ENCODE measurements around the gene STAB1.
A peak's percentile ranks its signal among the peaks of the same experiment; 100 is the strongest.
"Not testable (repeated sequence)": the region's sequence is repeated elsewhere in the genome, so short reads cannot be mapped to it uniquely, and the experiment has no call there.

Gene STAB1

DNA sequence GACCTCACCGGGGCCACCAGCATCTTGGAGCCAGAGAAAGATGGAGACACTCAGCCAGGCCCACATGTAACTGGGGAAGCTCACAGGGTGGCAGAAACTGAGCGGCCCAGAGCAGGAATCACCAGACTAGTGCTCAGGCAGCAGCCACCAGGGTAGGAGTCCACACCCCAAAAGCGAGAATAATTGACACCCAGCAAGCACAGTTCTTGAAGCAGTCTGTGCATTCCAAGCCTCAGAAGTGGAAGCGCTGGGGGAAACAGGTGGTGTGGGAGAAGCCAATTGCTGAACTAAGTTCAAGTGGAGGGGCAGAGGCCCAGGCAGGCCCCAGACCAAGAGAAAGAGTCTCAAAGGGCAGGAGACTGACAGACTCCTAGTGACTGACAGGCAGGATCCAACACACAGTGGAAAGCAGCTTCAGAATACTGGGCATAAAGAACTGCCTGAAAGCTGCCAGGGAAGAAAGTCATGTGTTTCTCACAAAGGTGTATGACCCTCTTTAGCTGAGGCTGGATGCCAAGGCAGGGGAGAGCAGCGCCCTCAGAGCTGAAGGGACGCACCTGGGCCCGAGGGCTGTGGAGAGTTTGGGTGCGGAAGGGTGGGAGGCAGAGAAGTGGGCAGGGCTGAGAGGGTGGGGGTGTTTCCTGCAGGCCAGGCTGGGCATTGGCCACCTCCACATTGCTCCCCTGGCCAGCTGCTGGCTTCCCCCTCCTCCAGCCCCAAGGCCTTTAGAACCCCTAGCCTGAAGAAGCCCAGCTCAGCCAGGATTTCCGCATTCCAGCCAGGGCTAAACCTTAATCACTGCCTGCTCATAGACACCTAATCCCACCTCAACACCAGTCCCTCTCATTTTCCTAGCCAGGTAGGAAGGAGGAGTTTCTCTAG is 30.8 kb downstream of the STAB1 start:
- no peak for DNase-seq

DNA sequence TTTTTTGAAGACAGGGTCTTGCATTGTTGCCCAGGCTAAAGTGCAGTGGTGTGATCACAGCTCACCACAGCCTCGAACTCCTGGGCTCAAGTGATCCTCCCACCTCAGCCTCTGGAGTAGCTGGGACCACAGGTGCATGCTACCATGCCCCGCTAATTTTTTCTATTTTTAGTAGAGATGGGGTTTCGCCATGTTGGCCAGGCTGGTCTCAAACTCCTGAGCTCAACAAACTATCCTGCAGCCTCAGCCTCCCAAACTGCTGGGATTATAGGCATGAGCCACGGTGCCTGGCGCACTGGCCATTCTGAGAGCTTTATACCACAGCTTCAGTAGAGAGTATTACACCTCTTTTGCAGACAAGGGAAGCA is 31.5 kb downstream of the STAB1 start:
- not testable (repeated sequence) for DNase-seq

DNA sequence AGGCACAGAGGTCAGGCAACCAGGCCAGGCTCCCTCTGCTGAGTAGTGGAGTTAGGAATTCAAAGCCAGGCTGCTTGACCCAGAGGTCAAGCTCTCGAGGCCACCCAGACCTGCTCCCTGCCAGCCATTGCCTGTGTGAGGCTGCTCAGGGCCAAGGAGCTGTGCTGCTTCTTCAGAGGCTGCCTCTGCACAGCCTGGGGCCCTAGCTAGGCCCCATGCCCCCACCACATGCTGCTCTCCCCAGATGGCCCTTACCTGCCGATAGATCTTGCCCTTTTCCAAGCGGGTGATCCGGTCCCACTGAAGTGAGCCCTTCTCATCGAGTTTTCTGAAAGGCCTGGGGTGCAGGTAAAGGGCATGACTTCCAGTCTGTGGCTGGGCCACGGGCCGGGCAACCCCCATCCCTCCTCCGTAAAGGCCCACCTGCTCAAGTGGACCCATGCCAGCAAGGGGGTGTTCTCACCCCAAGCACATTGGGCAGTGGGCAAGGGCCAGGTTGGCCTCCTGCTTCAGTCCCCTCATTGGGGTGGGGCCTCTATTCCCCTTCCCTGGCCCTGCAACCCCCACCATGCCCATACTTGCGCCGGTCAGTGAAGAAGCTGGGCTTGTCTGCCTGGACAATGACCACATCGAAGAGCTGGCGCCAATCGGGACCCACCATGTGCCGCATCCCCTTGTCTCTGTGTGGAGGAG is 32.0 kb downstream of the STAB1 start:
- DNase-seq: no peak

DNA sequence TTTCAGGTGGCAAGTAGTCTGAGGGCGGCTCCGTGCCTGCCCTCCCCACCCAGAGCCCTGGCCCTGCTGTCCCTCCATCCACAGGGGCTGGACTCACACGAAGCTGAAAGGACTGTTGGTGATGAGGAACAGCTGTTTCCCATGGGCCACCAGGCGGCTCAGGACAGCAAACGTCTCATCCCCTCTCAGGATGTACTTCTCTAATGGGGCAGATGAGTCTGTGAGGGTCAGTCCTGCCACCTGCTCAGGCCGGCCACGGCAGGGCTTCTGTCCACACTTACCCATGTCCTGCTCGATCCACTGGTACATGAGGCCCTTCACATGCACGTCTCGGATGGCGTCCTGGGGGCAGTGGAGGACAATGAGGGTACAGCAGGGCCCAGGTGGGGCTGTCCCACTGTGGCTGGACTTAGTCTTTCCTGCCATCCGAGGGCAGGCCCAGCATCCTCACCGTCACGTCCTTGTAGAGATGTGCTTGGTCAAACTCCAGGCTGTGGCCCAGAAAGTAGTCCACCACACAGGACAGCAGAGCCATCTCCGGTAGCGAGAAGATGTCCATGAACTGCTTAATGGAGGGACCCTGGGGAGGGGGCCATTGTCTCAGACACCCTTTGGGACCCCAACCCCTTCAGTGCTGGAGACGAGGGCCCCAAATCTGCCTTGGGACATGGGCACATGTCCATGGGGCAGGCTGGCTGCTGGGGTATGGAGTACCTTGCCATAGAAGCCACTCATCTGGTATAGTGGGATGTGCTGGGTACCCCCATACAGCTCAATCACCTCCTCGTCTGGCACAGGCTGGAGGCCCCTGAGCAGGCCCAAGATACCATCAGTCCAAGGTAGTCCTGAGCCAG is 32.8 kb downstream of the STAB1 start:
- DNase-seq: no peak

DNA sequence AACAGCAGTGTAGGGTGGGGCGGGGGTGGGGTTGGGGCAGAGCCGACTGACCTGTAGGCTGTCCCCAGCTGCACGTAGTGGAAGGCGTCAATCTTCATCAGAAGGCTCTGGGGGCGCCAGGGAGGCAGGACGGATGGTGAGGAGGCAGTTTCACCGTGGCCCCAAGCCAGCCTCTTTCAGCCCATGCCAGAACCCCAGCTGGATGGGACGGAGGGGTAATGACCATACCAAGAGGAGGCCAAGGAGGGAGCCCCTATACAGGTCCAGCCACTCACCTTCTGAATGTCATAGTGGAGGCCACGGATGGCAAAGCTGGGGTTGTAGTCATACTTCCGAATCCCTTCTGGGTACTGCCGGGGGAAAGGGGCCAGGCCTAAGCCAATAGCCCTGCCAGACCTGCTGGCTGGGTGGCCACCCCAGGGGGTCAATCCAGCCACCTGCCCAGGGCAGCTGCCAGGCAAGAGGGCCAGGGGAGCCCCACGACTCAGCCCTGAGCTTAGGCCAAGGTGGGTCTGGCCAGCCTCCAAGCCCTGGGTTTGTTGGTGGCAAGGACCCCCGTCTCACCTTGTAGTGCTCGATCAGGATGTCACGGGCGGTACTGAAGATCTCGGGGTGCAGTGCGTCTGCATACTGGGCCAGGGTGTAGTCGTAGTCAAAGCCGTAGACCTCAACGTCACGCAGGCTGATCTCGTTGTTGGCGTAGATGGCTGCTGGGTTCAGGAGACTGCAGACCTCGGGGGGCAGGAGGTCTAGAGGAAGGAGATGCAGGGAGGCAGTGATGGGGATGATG is 33.6 kb downstream of the STAB1 start:
- no peak for DNase-seq

DNA sequence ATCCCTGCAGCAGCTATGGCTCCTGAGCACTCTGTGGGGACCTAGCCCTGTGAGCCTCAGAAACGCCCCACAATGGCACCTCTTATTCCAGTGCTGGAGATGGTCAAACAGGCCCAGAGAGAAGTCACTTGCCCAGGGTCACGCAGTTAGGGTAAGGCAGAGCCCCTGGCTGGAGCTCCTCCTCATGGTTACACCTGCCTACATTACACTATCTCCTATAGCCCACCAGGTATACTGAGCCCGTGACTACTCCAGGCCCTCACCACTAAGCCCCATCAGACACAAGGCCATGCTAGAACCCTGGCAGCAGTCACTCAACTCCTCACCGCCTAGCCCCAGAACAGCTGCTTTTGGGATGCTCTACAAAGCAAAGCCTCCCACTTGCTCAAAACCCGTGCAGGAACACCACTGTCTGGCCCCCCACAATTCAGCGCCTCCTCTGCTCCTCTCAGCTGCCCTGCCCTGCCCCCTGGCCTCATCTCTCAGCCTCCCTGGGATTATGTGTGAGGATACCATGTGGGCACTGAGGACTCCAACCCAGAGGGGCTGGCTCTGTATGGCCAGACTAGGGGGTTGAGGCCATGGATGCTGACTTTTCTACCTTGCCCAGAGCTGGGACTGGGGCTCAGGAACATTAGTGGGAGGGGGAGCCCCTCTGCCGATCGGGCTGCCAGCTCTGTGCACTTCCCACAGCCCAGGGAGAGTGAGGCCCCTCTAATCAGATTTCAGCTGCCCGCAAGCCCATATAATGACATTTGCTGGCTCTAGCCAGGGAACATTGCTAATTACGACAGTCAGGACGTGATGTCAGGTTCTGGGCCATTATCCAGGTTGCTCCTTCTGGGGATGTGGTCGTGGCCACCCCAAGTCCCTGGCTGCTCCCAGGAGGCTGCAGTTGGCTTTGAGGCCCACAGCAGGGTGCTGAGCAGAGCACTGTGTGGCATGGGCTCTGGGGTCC is 34.5 kb downstream of the STAB1 start:
- DNase-seq: no peak

DNA sequence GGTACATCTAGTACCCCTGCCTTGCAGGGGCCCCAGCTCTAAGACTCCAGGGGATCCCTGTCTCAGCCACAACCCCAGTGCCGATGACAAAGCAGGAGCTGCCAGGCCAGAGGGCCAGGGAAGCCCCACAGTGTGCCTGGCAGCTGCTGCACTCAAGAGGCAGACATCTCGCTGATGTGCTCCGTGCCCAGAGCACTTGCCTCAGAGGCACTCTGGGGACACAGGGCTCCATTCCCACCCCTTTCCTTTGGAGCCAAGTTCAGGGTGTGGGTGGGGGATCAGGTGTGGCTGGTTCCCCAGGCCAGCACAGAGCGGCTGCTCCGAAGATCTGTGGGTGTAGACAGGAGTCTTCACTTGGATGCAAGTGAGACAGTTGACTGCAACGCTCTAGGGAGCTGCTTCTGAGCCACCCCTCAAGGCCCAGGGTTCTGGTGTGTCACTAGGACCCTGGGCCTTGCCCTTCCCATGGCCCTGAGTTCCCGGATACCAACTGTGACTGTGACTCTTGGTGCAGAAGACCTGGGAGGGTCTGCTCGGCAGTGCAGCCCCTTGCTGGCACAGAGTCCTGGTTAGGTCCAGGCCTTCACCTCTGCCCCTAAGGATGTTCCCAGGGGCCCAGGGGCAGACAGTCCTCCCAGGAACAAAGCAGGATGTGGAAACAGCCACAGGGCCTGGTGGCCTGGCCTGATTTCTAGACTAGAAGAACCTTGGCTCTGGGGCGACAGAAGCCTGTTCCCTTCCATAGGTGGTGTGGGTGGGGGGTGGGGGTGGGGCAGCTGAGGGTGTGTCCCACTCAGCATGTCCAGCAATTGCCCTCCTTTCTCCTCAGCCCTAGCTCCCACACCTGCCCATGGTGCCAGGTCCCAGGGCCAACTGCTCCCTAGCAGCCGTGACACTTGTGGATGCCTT is 36.0 kb downstream of the STAB1 start:
- no peak for DNase-seq

DNA sequence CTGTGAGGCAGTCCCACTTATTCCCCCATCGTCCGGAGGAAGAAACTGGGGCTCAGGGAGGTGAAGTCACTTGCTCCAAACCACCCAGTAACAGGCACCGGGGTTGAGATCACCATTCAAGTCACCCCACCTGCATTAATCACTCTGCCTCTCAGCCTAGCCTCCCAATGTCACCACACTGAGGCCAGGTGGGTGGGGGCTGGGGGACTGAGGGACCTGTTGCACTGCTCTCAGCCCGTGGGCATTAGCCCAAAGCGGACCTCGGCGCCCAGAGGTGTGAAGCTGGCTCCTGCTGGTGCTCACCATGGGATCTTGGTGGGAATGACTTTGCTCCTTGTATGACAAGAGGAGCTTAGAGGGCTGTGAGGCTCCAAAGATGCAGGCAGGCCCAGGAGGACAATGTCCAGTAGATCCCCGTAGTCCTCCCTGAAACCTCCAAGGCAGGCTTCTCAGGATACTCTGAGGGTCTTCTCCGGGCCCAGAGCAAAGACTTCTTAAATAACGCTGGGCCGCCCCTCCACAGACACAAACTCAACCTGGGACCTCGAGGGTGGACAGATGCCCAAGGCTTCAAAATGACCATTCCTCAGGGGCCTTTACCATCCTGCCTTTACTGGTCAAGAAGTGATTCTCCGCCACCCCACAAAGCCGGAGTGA is 36.9 kb downstream of the STAB1 start:
- no peak for DNase-seq

DNA sequence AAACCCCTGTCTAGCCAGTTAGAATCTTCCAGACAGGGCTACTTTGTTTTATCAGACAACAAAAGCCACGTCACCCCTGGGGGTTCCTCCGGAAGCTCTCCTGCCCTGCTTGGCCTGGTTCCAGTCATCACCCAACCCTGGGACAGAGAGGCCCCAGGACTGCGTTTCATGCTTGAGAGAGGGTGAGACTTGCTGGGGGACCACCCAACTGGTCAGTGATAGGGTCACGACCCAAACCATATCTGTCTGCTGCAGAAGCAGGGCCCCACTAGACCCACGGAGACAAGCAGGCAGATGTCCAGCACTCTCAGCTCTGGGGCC is 37.3 kb downstream of the STAB1 start:
- DNase-seq: peak; percentile 37

DNA sequence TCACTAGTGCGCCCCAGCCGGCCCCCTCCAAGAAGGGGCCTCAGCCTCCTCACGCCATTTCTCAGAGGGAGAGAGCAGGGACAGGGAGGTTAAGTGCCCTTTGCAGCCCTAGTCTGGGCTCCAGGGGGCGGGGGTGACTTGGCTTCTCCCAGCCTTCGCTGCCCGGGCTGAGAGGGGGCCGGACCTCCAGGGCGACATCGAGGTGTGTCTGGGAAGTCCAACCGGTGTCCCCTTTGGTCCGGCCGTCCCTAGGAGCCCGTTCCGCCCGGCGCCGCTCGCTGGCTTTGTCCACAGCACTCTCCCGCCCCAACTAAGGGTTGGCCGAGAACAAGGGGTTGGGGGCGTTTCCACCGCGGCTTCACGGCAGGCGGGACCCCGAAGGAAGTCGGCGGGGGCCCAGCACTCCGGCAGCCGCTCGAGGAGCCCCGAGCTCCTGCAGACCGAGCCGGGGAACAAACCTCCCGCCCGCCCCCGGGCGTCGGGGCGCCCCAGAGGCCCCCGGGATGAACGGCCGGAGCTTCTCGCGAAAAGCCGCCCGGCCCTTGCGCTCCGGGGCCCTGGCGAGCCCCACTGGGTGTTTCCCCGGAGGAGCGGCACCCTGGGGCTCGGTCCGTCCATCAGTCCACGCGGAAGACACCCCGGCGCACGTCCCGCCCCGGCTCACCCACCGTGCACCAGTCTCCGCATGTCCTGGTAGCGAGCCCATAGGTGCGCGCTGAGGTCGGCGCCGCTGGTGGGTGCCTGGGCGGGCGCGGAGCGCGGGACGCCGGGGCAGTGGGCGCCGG is 37.9 kb downstream of the STAB1 start:
- no peak for DNase-seq

DNA sequence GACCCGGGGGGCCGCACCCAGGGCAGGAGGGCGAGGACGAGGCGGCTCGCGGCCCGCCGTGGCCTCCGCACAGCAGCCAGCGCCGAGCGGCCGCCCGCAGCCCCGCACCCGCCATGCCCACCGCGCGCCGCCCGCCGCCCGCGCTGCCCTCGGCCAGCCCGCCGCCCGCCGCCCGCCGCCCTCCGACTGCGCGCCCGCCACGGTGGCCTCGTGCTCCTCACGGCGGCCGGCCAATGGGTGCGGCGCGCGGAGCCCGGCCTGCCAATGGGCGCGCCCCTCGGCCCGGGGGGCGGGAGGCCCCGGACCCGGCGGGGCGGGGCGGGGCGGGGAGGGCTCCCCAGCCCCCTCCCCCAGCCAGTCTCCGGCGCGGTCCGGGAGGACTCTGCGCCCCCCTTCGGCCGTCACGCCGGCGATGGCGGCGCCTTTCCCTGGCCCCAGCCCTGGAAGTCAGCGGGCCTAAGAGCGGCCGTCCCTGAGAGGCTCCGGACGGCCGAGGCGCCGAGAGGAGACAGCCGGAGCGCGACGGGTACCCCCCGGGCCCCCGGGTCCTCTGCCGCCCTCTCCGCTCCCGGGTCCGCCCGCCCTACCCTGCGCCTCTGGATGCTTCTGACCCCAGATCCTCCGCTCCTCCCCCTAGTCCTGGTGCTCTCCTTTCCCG is 38.6 kb downstream of the STAB1 start, which contains the start of gene NT5DC2:
Gene NT5DC2 (minus strand): TSS at position 235 of the 658 bp plus-strand sequence. CDS start 120 bp downstream, at position 115.
- peak; percentile 59 for DNase-seq

DNA sequence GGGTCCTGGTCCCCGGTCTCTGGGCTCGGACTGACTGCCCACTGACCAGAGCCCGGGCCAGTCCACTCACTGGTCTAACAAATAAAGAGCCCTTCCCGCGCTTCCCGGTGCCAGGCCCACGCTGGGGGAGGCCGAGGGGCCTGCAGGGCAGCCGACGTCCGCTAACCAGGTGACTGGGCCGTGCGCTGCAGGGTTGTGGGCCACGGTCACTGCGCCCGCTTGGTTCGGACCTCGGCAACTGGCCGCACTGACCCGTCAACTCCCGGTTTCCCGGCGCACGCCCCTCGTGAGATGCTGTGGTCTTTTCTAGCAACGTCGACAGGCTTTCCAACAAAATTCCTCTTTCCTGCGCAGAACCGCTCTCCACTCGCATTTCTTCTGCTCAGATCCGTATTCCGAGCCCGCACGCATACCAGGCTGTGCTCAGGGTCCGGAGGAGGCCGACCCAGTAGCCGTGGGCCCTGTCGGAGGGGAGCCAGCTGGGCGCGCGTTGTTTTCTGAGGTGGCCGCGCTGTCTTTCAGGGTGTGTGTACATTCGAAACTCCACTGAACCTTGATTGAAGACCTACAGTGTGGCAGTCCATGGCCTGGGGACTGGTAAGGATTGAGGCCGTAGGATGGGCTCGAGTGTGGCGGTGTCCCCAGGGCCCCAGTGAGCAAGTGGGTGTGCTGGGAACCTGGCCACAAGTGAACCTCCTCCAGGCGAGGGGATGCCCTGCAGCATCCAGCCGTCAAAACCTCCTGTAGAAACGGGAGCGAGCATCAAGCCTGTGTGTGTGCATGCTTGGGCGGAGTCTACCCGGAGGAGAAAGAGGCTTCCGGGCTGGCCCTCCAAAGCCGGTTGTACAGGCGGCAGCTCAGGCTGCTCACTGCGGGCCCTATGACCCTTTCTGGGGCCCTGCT is 39.4 kb downstream of the STAB1 start:
- no peak for DNase-seq

DNA sequence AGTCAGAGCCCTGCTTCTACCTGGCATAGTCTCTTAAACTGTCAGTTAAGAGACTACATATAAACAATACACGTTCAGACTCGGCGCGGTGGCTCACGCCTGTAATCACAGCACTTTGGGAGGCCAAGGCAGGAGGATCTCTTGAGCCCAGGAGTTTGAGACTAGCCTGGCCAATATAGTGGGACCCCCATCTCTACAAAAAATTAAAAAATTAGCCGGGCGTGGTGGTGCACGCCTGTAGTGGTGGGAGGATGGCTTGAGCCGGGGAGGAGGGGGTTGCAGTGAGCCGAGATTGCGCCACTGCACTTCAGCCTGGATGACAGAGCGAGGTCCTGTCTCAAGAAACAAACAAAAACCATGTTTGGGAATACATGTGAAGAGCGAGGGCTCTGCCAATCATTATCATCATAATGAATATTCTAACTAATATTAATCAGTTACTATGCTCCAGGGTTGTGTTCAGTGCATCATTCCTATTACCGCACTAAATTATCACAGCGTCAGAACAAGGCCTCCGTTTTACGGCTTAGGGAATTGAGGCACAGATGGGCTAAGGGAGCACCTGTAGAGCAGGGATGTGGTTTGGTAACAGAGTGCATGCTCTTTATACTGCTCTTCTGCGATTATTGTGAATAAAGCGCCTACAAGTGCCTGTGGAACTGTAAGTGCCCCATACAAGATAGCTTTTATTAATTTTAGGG is 40.4 kb downstream of the STAB1 start:
- DNase-seq: no peak

DNA sequence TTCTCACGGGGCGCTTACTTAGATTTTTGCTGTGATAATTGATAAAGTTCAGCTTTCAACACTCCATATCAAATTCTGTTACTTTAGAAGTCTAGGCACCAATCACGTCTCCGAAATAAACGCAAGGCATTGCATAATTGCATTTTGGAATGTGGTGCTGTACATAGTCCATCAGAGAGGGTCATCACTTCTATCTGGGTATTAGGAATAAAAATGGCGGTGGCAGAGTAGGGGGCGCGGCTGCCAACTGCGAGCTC is 40.9 kb downstream of the STAB1 start:
- DNase-seq: no peak

DNA sequence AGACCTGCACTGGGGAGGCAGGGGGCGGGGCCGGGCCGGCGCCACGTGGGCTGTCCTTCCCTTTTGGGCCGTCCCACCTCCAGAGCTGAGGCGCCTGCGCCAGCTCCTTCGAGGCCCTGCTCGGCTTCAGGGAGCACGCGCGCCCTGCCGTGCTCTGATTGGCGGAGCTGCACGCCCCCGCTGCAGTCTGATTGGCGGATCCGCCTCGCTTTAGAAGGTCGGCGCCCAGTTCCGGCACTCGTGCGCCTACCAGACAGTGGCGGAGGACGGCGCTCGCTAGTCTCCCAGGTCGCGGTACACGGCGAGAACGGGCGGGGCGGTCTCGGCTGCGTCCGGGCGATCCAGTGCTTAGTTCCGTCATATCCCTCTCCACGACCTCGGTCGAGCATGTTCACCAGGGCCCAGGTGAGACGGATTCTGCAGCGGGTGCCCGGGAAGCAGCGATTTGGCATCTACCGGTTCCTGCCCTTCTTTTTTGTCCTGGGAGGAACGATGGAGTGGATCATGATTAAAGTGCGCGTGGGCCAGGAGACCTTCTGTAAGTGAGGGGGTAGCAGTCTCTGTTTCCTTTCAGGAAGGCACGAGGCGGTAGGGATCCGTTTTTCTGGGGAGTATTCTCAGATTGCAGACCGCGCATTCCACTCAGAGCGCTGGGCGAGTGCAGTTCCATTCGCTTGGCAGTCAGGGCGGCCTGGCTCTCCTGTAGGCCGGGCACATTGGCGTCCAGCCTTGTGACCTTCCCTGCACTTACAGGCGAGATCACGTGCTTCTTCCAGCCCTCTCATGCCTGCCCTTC is 41.4 kb downstream of the STAB1 start, which contains the start of gene UQCC5:
Gene UQCC5 (plus strand): TSS at position 237 of the 796 bp plus-strand sequence. CDS start 151 bp downstream, at position 388.
- DNase-seq: peak; percentile 98

DNA sequence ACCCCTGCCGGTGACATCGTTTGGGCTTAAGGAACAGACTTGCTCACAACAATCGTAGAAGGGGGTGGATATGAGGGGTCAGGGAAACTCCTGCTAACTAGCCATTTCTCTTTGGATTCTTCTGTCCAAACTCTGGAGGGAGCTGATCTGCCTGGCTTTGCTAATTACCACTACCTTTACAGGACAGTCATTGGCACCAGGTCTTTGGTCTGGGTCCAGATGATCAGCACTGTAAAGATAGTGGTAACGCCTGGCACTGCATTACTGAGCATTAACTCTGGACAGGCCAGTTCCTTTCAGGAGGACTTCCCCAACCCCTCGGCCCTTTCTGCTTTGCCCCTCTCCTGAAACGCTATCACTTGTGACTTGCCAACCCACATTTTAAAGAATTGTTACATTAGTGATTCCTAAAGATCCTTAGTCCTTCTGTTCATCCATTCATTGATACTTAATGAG is 42.1 kb downstream of the STAB1 start:
- no peak for DNase-seq
